GM23338 (cell line): ENCODE measurements around the gene NEUROG2. TPM values are rescaled to one million over a fixed set of nuclear protein-coding genes. Genes with fewer than 3 reads are reported as not detected.

Experiments
- ATAC-seq: fragments of 200-7000 bp; cut with Tn5 transposase; 3 replicates; pipeline ENCODE4 v1.9.1; 2020
- DNase-seq: peaks from one replicate; pipeline ENCODE4 v3.0.0-alpha.2; 2015; ENCODE audit warnings: low spot score
- H2AFZ ChIP-seq: fragments of 200-600 bp; sonication (generic); 2 replicates; pipeline ENCODE4 v1.8.0; 2016; ENCODE audit warnings: antibody characterized with exemption, mild to moderate bottlenecking, moderate library complexity
- H3F3A ChIP-seq: fragments of 200-600 bp; sonication (generic); replicated peaks from 2 replicates; pipeline ENCODE4 v1.8.0; 2017; ENCODE audit warnings: antibody characterized with exemption, mixed run types, low read depth
- H3K27ac ChIP-seq: fragments of 200-600 bp; sonication (generic); 2 replicates; pipeline ENCODE4 v1.6.1; 2016; ENCODE audit warnings: low read depth
- H3K27me3 ChIP-seq: fragments of 200-600 bp; sonication (generic); 2 replicates; pipeline ENCODE4 v1.8.0; 2016; ENCODE audit warnings: mild to moderate bottlenecking, mixed run types, moderate library complexity; ENCODE audit not compliant: insufficient read depth
- H3K36me3 ChIP-seq: fragments of 200-600 bp; sonication (generic); 2 replicates; pipeline ENCODE4 v1.8.0; 2016; ENCODE audit warnings: mild to moderate bottlenecking; ENCODE audit not compliant: insufficient read depth
- H3K4me1 ChIP-seq: fragments of 200-600 bp; sonication (generic); 2 replicates; pipeline ENCODE4 v1.8.0; 2016; ENCODE audit warnings: mild to moderate bottlenecking, moderate library complexity; ENCODE audit not compliant: insufficient read depth
- H3K4me2 ChIP-seq: fragments of 200-600 bp; sonication (generic); 2 replicates; pipeline ENCODE4 v1.7.1; 2017; ENCODE audit warnings: mixed run types
- H3K4me3 ChIP-seq: fragments of 200-600 bp; sonication (generic); 2 replicates; pipeline ENCODE4 v1.6.1; 2016; ENCODE audit warnings: mixed run types
- H3K79me2 ChIP-seq: fragments of 200-600 bp; sonication (generic); replicated peaks from 2 replicates; pipeline ENCODE4 v1.8.0; 2017; ENCODE audit warnings: mild to moderate bottlenecking; ENCODE audit not compliant: insufficient read depth
- H3K9me2 ChIP-seq: fragments of 200-600 bp; sonication (generic); 2 replicates; pipeline ENCODE4 v1.8.0; 2017; ENCODE audit not compliant: insufficient read depth
- H4K20me1 ChIP-seq: fragments of 200-600 bp; sonication (generic); replicated peaks from 2 replicates; pipeline ENCODE4 v1.8.0; 2017; ENCODE audit warnings: mild to moderate bottlenecking; ENCODE audit not compliant: insufficient read depth
- H3K27ac Mint-ChIP-seq: 2 replicates; pipeline ENCODE4 v1.8.0; 2020; ENCODE audit warnings: inconsistent platforms, mild to moderate bottlenecking, moderate library complexity, mixed read lengths
- H3K27me3 Mint-ChIP-seq: 3 replicates; pipeline ENCODE4 v1.8.0; 2022; ENCODE audit warnings: low read depth, mild to moderate bottlenecking, moderate library complexity, mixed read lengths, inconsistent platforms; ENCODE audit not compliant: insufficient read depth, poor library complexity
- H3K36me3 Mint-ChIP-seq: 3 replicates; pipeline ENCODE4 v1.8.0; 2021; ENCODE audit warnings: low read depth, mild to moderate bottlenecking, inconsistent platforms, moderate library complexity, mixed read lengths
- H3K4me1 Mint-ChIP-seq: 3 replicates; pipeline ENCODE4 v1.8.0; 2020; ENCODE audit warnings: mild to moderate bottlenecking, inconsistent platforms, mixed read lengths
- H3K4me3 Mint-ChIP-seq: 3 replicates; pipeline ENCODE4 v1.8.0; 2021; ENCODE audit warnings: moderate library complexity, mild to moderate bottlenecking, inconsistent platforms, mixed read lengths
- H3K9me3 Mint-ChIP-seq: 3 replicates; pipeline ENCODE4 v1.8.0; 2020; ENCODE audit warnings: moderate library complexity, mild to moderate bottlenecking, inconsistent platforms, mixed read lengths
- CREB1 ChIP-seq: fragments of 250-450 bp; sonication (Bioruptor Pico); IDR thresholded peaks from 2 replicates; pipeline ENCODE4 v1.5.0; 2020; ENCODE audit warnings: low read depth, mild to moderate bottlenecking, moderate library complexity
- EZH2 ChIP-seq: fragments of 200-600 bp; sonication (generic); IDR thresholded peaks from one replicate; pipeline ENCODE4 v1.8.0; 2017; ENCODE audit warnings: antibody characterized with exemption, mild to moderate bottlenecking, low read depth; ENCODE audit not compliant: unreplicated experiment
- EZH2phosphoT487 ChIP-seq: fragments of 200-600 bp; sonication (generic); IDR thresholded peaks from one replicate; pipeline ENCODE4 v1.8.1; 2018; ENCODE audit warnings: antibody characterized with exemption; ENCODE audit not compliant: unreplicated experiment
- JUNB ChIP-seq: IDR thresholded peaks from one replicate; pipeline ENCODE4 v1.6.1; 2016; ENCODE audit warnings: antibody characterized with exemption; ENCODE audit not compliant: unreplicated experiment
- NANOG ChIP-seq: IDR thresholded peaks from 2 replicates; pipeline ENCODE4 v1.6.1; 2016; ENCODE audit warnings: antibody characterized with exemption, borderline replicate concordance
- POLR2AphosphoS5 ChIP-seq: IDR thresholded peaks from 2 replicates; pipeline ENCODE4 v1.6.1; 2016; ENCODE audit warnings: antibody characterized with exemption, low read depth
- REST ChIP-seq: IDR thresholded peaks from one replicate; pipeline ENCODE4 v1.6.1; 2018; ENCODE audit warnings: antibody characterized with exemption; ENCODE audit not compliant: unreplicated experiment
- ZNF114 ChIP-seq: fragments of 250-450 bp; sonication (Bioruptor Pico); IDR thresholded peaks from 2 replicates; pipeline ENCODE4 v1.5.0; 2020; ENCODE audit warnings: mild to moderate bottlenecking, moderate library complexity
- polyA plus RNA-seq: library from polyadenylated mRNA; unstranded; fragments of >200 nt; fragmentation: Nextera tagmentation; extraction: Ambion mirVana; gene quantifications from 2 replicates; pipeline ENCODE4 v1.2.1, GENCODE V29; 2016
- total RNA-seq: library from RNA; depleted of rRNA; stranded (reverse); fragments of >200 nt; shearing (Covaris generic); gene quantifications from 2 replicates; pipeline ENCODE4 v1.2.3, GENCODE V29; 2014
- TF ChIP-seq, protein P1 (sequence below): IDR thresholded peaks from 2 replicates; pipeline ENCODE4 v1.6.1; 2016; ENCODE audit warnings: antibody characterized with exemption
- TF ChIP-seq, protein P2 (sequence below), 2 experiments: fragments of 200-600 bp in 1 of 2; sonication (generic) in 1 of 2; conservative IDR thresholded peaks; 2 replicates each; pipeline versions ENCODE4 v1.5.1 to v1.6.1; 2016 to 2017; ENCODE audit warnings: antibody characterized with exemption in 2 of 2, low read depth in 2 of 2, mild to moderate bottlenecking in 2 of 2, moderate library complexity in 1 of 2
- TF ChIP-seq, protein P3 (sequence below): fragments of 250-450 bp; sonication (Bioruptor Pico); IDR thresholded peaks from 2 replicates; pipeline ENCODE4 v1.5.0; 2020; ENCODE audit warnings: mild to moderate bottlenecking, moderate library complexity

NEUROG2 gene
- total and polyA plus RNA-seq, 2 experiments from 2014 or later, result not detected

DNA sequence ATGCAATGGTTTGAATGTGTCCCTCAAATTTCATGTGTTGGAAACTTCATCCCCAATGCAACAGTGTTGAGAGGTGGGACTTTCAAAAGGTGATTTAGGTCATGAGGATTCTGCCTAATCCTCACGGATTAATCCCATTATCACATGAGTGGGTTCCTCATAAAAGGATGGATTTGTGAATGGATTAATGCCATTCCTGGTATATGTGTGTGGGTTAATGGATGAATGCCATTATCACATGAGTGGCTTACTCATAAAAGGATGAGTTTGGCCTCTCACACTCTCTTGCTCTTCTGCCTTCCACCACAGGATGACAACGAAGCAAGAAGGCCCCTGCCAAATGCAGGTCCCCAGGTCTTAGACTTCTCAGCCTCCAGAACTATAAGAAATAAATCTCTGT is 30.5 kb upstream of the NEUROG2 start:
- H3K9me3 Mint-ChIP-seq, result no peaks in the 10 kb centered on the region
- H3K27me3 Mint-ChIP-seq, result no peaks in the 10 kb centered on the region
- no peak overlapping the region for H2AFZ ChIP-seq
- no peak overlapping the region for H3K4me2 ChIP-seq
- H3K36me3 Mint-ChIP-seq, result no peaks in the 10 kb centered on the region
- no peaks in the 10 kb centered on the region for H3K4me1 ChIP-seq
- no peaks in the 10 kb centered on the region for H3K27me3 ChIP-seq
- H3K4me1 Mint-ChIP-seq, result no peaks in the 10 kb centered on the region
- no peak overlapping the region for H3K27ac ChIP-seq
- H3K4me3 Mint-ChIP-seq, result no peak overlapping the region
- H3F3A ChIP-seq, result no peaks in the 10 kb centered on the region
- no peak overlapping the region for H3K4me3 ChIP-seq
- H3K79me2 ChIP-seq, result no peaks in the 10 kb centered on the region
- no peaks in the 10 kb centered on the region for H3K36me3 ChIP-seq
- H3K9me2 ChIP-seq, result no peaks in the 10 kb centered on the region
- DNase-seq (no peak), ATAC-seq (no peak)
- no peaks in the 10 kb centered on the region for H4K20me1 ChIP-seq
- TF ChIP-seq EZH2 (no peak), REST (no peak), NANOG (no peak), POLR2AphosphoS5 (no peak), EZH2phosphoT487 (no peak), CREB1 (CRISPR knock-in tag) (no peak), JUNB (no peak), ZNF114 (CRISPR knock-in tag) (no peak)
- TF ChIP-seq, protein P1, sequence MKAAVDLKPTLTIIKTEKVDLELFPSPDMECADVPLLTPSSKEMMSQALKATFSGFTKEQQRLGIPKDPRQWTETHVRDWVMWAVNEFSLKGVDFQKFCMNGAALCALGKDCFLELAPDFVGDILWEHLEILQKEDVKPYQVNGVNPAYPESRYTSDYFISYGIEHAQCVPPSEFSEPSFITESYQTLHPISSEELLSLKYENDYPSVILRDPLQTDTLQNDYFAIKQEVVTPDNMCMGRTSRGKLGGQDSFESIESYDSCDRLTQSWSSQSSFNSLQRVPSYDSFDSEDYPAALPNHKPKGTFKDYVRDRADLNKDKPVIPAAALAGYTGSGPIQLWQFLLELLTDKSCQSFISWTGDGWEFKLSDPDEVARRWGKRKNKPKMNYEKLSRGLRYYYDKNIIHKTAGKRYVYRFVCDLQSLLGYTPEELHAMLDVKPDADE, result no peak
- TF ChIP-seq, protein P2, sequence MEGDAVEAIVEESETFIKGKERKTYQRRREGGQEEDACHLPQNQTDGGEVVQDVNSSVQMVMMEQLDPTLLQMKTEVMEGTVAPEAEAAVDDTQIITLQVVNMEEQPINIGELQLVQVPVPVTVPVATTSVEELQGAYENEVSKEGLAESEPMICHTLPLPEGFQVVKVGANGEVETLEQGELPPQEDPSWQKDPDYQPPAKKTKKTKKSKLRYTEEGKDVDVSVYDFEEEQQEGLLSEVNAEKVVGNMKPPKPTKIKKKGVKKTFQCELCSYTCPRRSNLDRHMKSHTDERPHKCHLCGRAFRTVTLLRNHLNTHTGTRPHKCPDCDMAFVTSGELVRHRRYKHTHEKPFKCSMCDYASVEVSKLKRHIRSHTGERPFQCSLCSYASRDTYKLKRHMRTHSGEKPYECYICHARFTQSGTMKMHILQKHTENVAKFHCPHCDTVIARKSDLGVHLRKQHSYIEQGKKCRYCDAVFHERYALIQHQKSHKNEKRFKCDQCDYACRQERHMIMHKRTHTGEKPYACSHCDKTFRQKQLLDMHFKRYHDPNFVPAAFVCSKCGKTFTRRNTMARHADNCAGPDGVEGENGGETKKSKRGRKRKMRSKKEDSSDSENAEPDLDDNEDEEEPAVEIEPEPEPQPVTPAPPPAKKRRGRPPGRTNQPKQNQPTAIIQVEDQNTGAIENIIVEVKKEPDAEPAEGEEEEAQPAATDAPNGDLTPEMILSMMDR (conservative IDR thresholded peaks at IDR 0.05; ENCODE audit: low read depth in 2 of 2), result no peak
- TF ChIP-seq, protein P3, sequence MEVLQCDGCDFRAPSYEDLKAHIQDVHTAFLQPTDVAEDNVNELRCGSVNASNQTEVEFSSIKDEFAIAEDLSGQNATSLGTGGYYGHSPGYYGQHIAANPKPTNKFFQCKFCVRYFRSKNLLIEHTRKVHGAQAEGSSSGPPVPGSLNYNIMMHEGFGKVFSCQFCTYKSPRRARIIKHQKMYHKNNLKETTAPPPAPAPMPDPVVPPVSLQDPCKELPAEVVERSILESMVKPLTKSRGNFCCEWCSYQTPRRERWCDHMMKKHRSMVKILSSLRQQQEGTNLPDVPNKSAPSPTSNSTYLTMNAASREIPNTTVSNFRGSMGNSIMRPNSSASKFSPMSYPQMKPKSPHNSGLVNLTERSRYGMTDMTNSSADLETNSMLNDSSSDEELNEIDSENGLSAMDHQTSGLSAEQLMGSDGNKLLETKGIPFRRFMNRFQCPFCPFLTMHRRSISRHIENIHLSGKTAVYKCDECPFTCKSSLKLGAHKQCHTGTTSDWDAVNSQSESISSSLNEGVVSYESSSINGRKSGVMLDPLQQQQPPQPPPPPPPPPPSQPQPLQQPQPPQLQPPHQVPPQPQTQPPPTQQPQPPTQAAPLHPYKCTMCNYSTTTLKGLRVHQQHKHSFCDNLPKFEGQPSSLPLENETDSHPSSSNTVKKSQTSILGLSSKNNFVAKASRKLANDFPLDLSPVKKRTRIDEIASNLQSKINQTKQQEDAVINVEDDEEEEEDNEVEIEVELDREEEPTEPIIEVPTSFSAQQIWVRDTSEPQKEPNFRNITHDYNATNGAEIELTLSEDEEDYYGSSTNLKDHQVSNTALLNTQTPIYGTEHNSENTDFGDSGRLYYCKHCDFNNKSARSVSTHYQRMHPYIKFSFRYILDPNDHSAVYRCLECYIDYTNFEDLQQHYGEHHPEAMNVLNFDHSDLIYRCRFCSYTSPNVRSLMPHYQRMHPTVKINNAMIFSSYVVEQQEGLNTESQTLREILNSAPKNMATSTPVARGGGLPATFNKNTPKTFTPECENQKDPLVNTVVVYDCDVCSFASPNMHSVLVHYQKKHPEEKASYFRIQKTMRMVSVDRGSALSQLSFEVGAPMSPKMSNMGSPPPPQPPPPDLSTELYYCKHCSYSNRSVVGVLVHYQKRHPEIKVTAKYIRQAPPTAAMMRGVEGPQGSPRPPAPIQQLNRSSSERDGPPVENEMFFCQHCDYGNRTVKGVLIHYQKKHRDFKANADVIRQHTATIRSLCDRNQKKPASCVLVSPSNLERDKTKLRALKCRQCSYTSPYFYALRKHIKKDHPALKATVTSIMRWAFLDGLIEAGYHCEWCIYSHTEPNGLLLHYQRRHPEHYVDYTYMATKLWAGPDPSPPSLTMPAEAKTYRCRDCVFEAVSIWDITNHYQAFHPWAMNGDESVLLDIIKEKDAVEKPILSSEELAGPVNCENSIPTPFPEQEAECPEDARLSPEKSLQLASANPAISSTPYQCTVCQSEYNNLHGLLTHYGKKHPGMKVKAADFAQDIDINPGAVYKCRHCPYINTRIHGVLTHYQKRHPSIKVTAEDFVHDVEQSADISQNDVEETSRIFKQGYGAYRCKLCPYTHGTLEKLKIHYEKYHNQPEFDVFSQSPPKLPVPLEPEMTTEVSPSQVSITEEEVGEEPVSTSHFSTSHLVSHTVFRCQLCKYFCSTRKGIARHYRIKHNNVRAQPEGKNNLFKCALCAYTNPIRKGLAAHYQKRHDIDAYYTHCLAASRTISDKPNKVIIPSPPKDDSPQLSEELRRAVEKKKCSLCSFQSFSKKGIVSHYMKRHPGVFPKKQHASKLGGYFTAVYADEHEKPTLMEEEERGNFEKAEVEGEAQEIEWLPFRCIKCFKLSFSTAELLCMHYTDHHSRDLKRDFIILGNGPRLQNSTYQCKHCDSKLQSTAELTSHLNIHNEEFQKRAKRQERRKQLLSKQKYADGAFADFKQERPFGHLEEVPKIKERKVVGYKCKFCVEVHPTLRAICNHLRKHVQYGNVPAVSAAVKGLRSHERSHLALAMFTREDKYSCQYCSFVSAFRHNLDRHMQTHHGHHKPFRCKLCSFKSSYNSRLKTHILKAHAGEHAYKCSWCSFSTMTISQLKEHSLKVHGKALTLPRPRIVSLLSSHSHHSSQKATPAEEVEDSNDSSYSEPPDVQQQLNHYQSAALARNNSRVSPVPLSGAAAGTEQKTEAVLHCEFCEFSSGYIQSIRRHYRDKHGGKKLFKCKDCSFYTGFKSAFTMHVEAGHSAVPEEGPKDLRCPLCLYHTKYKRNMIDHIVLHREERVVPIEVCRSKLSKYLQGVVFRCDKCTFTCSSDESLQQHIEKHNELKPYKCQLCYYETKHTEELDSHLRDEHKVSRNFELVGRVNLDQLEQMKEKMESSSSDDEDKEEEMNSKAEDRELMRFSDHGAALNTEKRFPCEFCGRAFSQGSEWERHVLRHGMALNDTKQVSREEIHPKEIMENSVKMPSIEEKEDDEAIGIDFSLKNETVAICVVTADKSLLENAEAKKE, result no peak
- no peak overlapping the region for H3K27ac Mint-ChIP-seq
